Adipose tissue (tissue), 3 donors: ENCODE data around the gene FOXD4L6. TPM values are rescaled to one million over a fixed set of nuclear protein-coding genes. Genes with fewer than 3 reads are reported as not detected.

Experiments
- polyA plus RNA-seq, 3 donors: library from polyadenylated mRNA; stranded (reverse); fragments of 200-250 nt; gene quantifications; one replicate each; pipeline ENCODE4 v1.2.3, GENCODE V29; 2013
- donor health status: healthy with polysubstance abuse.
- donor health status: Bipolar disorder and iron deficiency.
- donor health status: healthy.

The FOXD4L6 gene
- polyA plus RNA-seq, 3 donors = not detected

Other genes starting within 250 kb of the FOXD4L6 start
- gene ZNG1F, start 60.6 kb upstream of the FOXD4L6 start, polyA plus RNA-seq = 10 to 100 TPM in 1 of 3 donors, 1 to 10 TPM in 2; 2.4 to 15.3 (median 3.1) TPM